Spinal cord (tissue), 10 donors: ENCODE data around the gene CRADD. TPM values are rescaled to one million over a fixed set of nuclear protein-coding genes. Genes with fewer than 3 reads are reported as not detected.
A peak's percentile ranks its signal among the peaks of the same experiment; 100 is the strongest.

ENCODE experiments used
- DNase-seq, 6 donors: peaks; one replicate each; pipeline versions ENCODE4 v3.0.0 to v3.0.0-alpha.2; 2013 to 2015; ENCODE audit warnings: low spot score in 6 of 6, low read depth in 4 of 6
- H3K27ac ChIP-seq: one replicate; pipeline ENCODE4 v1.5.1; 2013; ENCODE audit warnings: low read depth, low read length, control low read depth
- H3K27me3 ChIP-seq: one replicate; pipeline ENCODE4 v1.6.1; 2013; ENCODE audit warnings: low read length; ENCODE audit not compliant: control insufficient read depth, insufficient read depth
- H3K36me3 ChIP-seq: one replicate; pipeline ENCODE4 v1.6.1; 2013; ENCODE audit warnings: low read length; ENCODE audit not compliant: control insufficient read depth, insufficient read depth
- H3K4me1 ChIP-seq: one replicate; pipeline ENCODE4 v1.6.1; 2013; ENCODE audit warnings: low read length; ENCODE audit not compliant: control insufficient read depth, insufficient read depth
- H3K4me3 ChIP-seq: one replicate; pipeline ENCODE4 v1.5.1; 2013; ENCODE audit warnings: low read depth, low read length, control low read depth
- H3K9me3 ChIP-seq: one replicate; pipeline ENCODE4 v1.6.1; 2013; ENCODE audit warnings: low read length; ENCODE audit not compliant: control insufficient read depth, insufficient read depth
- whole genome bisulfite sequencing: methylation state at CpG from one replicate; pipeline ENCODE4 v1.1.5; 2013; ENCODE audit warnings: missing lambda C conversion rate; ENCODE audit not compliant: insufficient coverage; 5-methylcytosine and 5-hydroxymethylcytosine counted together
- polyA plus RNA-seq, 2 donors: library from polyadenylated mRNA; unstranded; fragments of 120-200 nt; gene quantifications; one replicate each; pipeline ENCODE4 v1.2.1, GENCODE V29; 2013; ENCODE audit not compliant: insufficient read length in 2 of 2
- small RNA-seq: library from RNA; depleted of rRNA; stranded (forward); fragments of <200 nt; gene quantifications from one replicate; pipeline ENCODE3, GENCODE V24; 2014; ENCODE audit warnings: low replicate concordance
- total RNA-seq, 2 donors: library from RNA; depleted of rRNA in 1 of 2; stranded (reverse); fragments of 120-200 nt in 1 of 2; fragments of >200 nt in 1 of 2; gene quantifications; one replicate each; pipeline versions ENCODE4 v1.2.3 to v1.2.4, GENCODE V29; 2013 to 2014
- donor health status: healthy.

CRADD gene
- total and polyA plus RNA-seq, 4 donors: 11.2 to 19.9 (median 15.2) TPM

- WGBS: 84% methylated on average over 4 of the region's 7 CpGs
- no peaks in the 10 kb centered on the region for H3K4me1 ChIP-seq
- H3K9me3 ChIP-seq: peaks cover 13% of the 10 kb centered on the region
- H3K4me3 ChIP-seq: no peak overlapping the region
- peak in 1 of 6 donors; percentile 31 for DNase-seq
- no peak overlapping the region for H3K27ac ChIP-seq
- H3K36me3 ChIP-seq: no peaks in the 10 kb centered on the region
- no peaks in the 10 kb centered on the region for H3K27me3 ChIP-seq
Measured at GRCh38 chr12:93939641-93940325, 262.6 kb downstream of the CRADD start.

- Histone ChIP-seq H3K4me3 (no peak overlapping the region), H3K9me3 (no peaks in the 10 kb centered on the region), H3K27me3 (no peaks in the 10 kb centered on the region), H3K4me1 (no peaks in the 10 kb centered on the region), H3K27ac (no peak overlapping the region), H3K36me3 (no peaks in the 10 kb centered on the region)
- no peak for DNase-seq
- 87% methylated on average over 2 of the region's 2 CpGs for WGBS
Measured at GRCh38 chr12:93943780-93944179, 266.6 kb downstream of the CRADD start.

- WGBS: 73% methylated on average over 5 of the region's 8 CpGs
- Histone ChIP-seq H3K27me3 (no peaks in the 10 kb centered on the region), H3K9me3 (no peaks in the 10 kb centered on the region), H3K4me1 (no peaks in the 10 kb centered on the region), H3K36me3 (no peaks in the 10 kb centered on the region), H3K4me3 (no peak overlapping the region), H3K27ac (no peak overlapping the region)
- no peak for DNase-seq
Measured at GRCh38 chr12:93944201-93944600, 267.0 kb downstream of the CRADD start.

Small RNA genes within 50 kb of the gene (small RNA-seq; reads per million reads assigned to genes)
- gene RN7SL630P: not detected

Other genes with a start within 250 kb of the CRADD start
- 100 to 1,000 TPM; 112 to 163 TPM for gene UBE2N, start 235.4 kb upstream of the CRADD start, total RNA-seq
- 100 to 1,000 TPM; 209 to 234 TPM for gene UBE2N, start 235.4 kb upstream of the CRADD start, polyA plus RNA-seq
- 10 to 100 TPM; 70.1 to 70.8 TPM for gene MRPL42, start 209.9 kb upstream of the CRADD start, total RNA-seq
- 10 to 100 TPM; 45.5 to 47.7 TPM for gene MRPL42, start 209.9 kb upstream of the CRADD start, polyA plus RNA-seq
- gene SOCS2, start 104.7 kb upstream of the CRADD start, total RNA-seq: 10 to 100 TPM; 20.3 to 31.2 TPM
- 10 to 100 TPM; 27.2 to 29.5 TPM for gene SOCS2, start 104.7 kb upstream of the CRADD start, polyA plus RNA-seq